HG03175 (cell line): ENCODE results near the gene MUC16.
"Not testable (repeated sequence)": the region's sequence is repeated elsewhere in the genome, so short reads cannot be mapped to it uniquely, and the experiment has no call there.

ENCODE experiments used
- ATAC-seq: cut with Tn5 transposase; IDR thresholded peaks from one replicate; pipeline ENCODE4 v1.9.1; 2021; ENCODE audit warnings: mild to moderate bottlenecking, moderate library complexity; ENCODE audit not compliant: unreplicated experiment

The MUC16 gene

GRCh38 chr19:9009935-9010651 lies at the start of gene MUC16:
TSS of gene MUC16 (minus strand) at chr19:9010409.
- no peak for ATAC-seq

- no peak for ATAC-seq
Measured at GRCh38 chr19:9058905-9059667, 48.9 kb upstream of the MUC16 start.

GRCh38 chr19:9057505-9058258 lies 47.5 kb upstream of the MUC16 start:
- no peak for ATAC-seq

GRCh38 chr19:9056131-9056530 lies 45.9 kb upstream of the MUC16 start:
- not testable (repeated sequence) for ATAC-seq

GRCh38 chr19:9054765-9055164 lies 44.6 kb upstream of the MUC16 start:
- ATAC-seq = no peak

- no peak for ATAC-seq
Measured at GRCh38 chr19:9054207-9054606, 44.0 kb upstream of the MUC16 start.

- not testable (repeated sequence) for ATAC-seq
Measured at GRCh38 chr19:9053674-9054073, 43.5 kb upstream of the MUC16 start.

- no peak for ATAC-seq
Measured at GRCh38 chr19:9052894-9053293, 42.7 kb upstream of the MUC16 start.

GRCh38 chr19:9046694-9047093 lies 36.5 kb upstream of the MUC16 start:
- no peak for ATAC-seq

- no peak for ATAC-seq
Measured at GRCh38 chr19:9044449-9044848, 34.2 kb upstream of the MUC16 start.

GRCh38 chr19:9043524-9043923 lies 33.3 kb upstream of the MUC16 start:
- no peak for ATAC-seq

- ATAC-seq = no peak
Measured at GRCh38 chr19:9041023-9041422, 30.8 kb upstream of the MUC16 start.

GRCh38 chr19:9040131-9040530 lies 29.9 kb upstream of the MUC16 start:
- ATAC-seq = no peak

- ATAC-seq = no peak
Measured at GRCh38 chr19:9039728-9040127, 29.5 kb upstream of the MUC16 start.

GRCh38 chr19:9037400-9038062 lies 27.3 kb upstream of the MUC16 start:
- no peak for ATAC-seq

- ATAC-seq = no peak
Measured at GRCh38 chr19:9032136-9032631, 22.0 kb upstream of the MUC16 start.

- no peak for ATAC-seq
Measured at GRCh38 chr19:9018163-9018875, 8.1 kb upstream of the MUC16 start.

- ATAC-seq = no peak
Measured at GRCh38 chr19:9014803-9015202, 4.6 kb upstream of the MUC16 start.

- no peak for ATAC-seq
Measured at GRCh38 chr19:9013988-9014387, 3.8 kb upstream of the MUC16 start.

GRCh38 chr19:9011875-9012274 lies 1.7 kb upstream of the MUC16 start:
- ATAC-seq = no peak
